ENCODE data around the gene BLTP1. TPM values are rescaled to one million over a fixed set of nuclear protein-coding genes. Genes with fewer than 3 reads are reported as not detected.

BLTP1 gene
- total and polyA plus RNA-seq, 2 of the 13 experiments (the other 11 are each of a cell fraction or from before 2014, with no cell fraction given): 27.7 to 33.1 TPM

- TF ChIP-seq AKNA (CRISPR knock-in tag; IDR thresholded peaks at IDR 0.05; ENCODE audit: borderline replicate concordance) (no peak), ZNF597 (CRISPR knock-in tag; IDR thresholded peaks at IDR 0.05) (no peak), SRSF4 (IDR thresholded peaks at IDR 0.05; ENCODE audit: low read depth, low read length, poor library complexity, severe bottlenecking) (no peak), HINFP (CRISPR knock-in tag; IDR thresholded peaks at IDR 0.05; ENCODE audit: low read depth) (no peak), KLF13 (CRISPR knock-in tag; IDR thresholded peaks at IDR 0.05) (no peak), ZNF124 (CRISPR knock-in tag; IDR thresholded peaks at IDR 0.05) (peak; percentile 64; the same call in 1 of the 2 replicates), ATF5 (CRISPR knock-in tag; IDR thresholded peaks at IDR 0.05; ENCODE audit: low read depth) (no peak), BCL3 (CRISPR knock-in tag; IDR thresholded peaks at IDR 0.05) (no peak), ONECUT2 (CRISPR knock-in tag; IDR thresholded peaks at IDR 0.05) (no peak), CCDC6 (CRISPR knock-in tag; IDR thresholded peaks at IDR 0.05) (no peak), ZBED4 (CRISPR knock-in tag; IDR thresholded peaks at IDR 0.05; ENCODE audit: borderline replicate concordance) (no peak), ZMYM3 (CRISPR knock-in tag; IDR thresholded peaks at IDR 0.05) (no peak), RORA (CRISPR knock-in tag; IDR thresholded peaks at IDR 0.05) (no peak)
These were observed at the start of gene BLTP1 (continued) for GRCh38 chr4:122151982-122152710.

All from HepG2 (cell line).